C4-2B (cell line): ENCODE data around the gene TMEM151A.

Experiments used
- ZFX ChIP-seq: fragments of 450-650 bp; IDR thresholded peaks from 2 replicates; pipeline ENCODE4 v1.6.1; 2017
- TF ChIP-seq, protein P1 (sequence below): fragments of 450-650 bp; conservative IDR thresholded peaks from 2 replicates; pipeline ENCODE4 v1.5.1; 2017; ENCODE audit warnings: mild to moderate bottlenecking

DNA sequence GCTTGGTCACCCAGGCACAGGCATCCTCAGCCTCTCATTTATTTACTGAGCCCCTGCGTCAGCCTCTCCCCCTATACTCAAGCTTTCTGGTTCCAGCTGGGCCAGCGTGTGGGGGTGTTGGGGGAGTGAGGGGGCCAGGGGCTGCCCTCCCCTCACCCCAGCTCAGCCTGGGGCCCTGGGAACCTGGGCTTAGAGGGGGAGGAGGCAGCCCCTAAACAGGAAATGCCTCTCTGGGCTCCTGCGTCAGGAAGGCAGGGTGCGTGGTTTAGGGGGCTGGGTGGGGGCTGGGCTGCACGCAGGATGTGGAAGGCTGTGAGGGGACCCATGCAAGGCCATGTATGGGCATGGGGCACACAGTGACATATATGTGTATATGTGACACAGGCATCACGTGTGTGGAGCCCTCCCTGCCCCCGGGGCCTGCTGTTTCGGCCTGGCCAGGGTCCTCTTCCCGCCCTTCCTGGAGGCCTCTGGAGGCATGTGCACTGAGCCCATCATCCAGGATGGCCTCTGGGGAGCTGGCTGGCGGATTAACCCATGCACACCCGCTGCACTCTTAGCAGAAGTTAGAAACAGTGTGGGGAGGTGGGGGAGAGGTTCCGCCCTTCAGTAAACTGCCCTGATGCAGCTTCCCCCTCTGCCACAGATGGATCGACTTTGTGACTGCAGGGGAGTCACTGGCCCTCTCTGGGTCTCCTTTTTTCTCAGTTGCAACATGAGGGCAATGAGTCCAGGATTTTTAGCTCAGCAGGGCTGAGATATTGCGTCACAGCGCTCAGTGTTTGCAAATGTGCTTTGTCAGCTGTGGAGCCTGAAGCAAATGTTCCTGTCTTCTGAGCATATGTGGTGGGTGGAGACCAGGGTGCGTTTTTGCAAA lies 26.3 kb downstream of the TMEM151A start:
- no peak for TF ChIP-seq ZFX
- TF ChIP-seq, protein P1, sequence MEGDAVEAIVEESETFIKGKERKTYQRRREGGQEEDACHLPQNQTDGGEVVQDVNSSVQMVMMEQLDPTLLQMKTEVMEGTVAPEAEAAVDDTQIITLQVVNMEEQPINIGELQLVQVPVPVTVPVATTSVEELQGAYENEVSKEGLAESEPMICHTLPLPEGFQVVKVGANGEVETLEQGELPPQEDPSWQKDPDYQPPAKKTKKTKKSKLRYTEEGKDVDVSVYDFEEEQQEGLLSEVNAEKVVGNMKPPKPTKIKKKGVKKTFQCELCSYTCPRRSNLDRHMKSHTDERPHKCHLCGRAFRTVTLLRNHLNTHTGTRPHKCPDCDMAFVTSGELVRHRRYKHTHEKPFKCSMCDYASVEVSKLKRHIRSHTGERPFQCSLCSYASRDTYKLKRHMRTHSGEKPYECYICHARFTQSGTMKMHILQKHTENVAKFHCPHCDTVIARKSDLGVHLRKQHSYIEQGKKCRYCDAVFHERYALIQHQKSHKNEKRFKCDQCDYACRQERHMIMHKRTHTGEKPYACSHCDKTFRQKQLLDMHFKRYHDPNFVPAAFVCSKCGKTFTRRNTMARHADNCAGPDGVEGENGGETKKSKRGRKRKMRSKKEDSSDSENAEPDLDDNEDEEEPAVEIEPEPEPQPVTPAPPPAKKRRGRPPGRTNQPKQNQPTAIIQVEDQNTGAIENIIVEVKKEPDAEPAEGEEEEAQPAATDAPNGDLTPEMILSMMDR, result no peak
